BLaER1 treated with 17β-estradiol and CSF1 and Interleukin-3, amounts not matched to agents 10 nM and 100 nM (cell line): ENCODE data around the gene DLX5.

Experiments used
- H3K27ac ChIP-seq, 11 experiments: shearing (Covaris generic); formaldehyde crosslinking; 2 replicates each; pipeline ENCODE4 v1.8.1; 2022
- H3K27me3 ChIP-seq, 11 experiments: shearing (Covaris generic); formaldehyde crosslinking; 2 replicates each; pipeline ENCODE4 v1.8.1; 2022
- H3K36me3 ChIP-seq, 11 experiments: shearing (Covaris generic); formaldehyde crosslinking; 2 replicates each; pipeline ENCODE4 v1.8.1; 2022
- H3K4me1 ChIP-seq, 10 experiments: shearing (Covaris generic); formaldehyde crosslinking; 2 replicates each; pipeline ENCODE4 v1.8.1; 2022
- H3K4me2 ChIP-seq, 11 experiments: shearing (Covaris generic); formaldehyde crosslinking; 2 replicates each; pipeline ENCODE4 v1.8.1; 2022
- H3K4me3 ChIP-seq, 10 experiments: shearing (Covaris generic); formaldehyde crosslinking; 2 replicates each; pipeline ENCODE4 v1.8.1; 2022
- H3K9ac ChIP-seq, 11 experiments: shearing (Covaris generic); formaldehyde crosslinking; 2 replicates each; pipeline ENCODE4 v1.8.1; 2022
- H3K9me3 ChIP-seq, 11 experiments: shearing (Covaris generic); formaldehyde crosslinking; replicated peaks in 1 of 11; 2 replicates each; pipeline ENCODE4 v1.8.1; 2022
- H4K20me1 ChIP-seq, 11 experiments: shearing (Covaris generic); formaldehyde crosslinking; 2 replicates each; pipeline ENCODE4 v1.8.1; 2022
- Cebpa-rat ChIP-seq, 11 experiments: shearing (Covaris generic); IDR thresholded peaks; 2 replicates each; pipeline ENCODE4 v1.8.1; 2022

The DLX5 gene

GRCh38 chr7:97003262-97004246, 21.1 kb downstream of the DLX5 start:
- Histone ChIP-seq H3K36me3 (no peaks in the 10 kb centered on the region), H3K4me3 (no peak overlapping the region), H3K27me3 (peaks cover 62 to 83% (median 75%) of the 10 kb centered on the region in 11 experiments), H4K20me1 (no peaks in the 10 kb centered on the region; a peak in 1 of 22 replicates), H3K4me1 (no peaks in the 10 kb centered on the region), H3K9me3 (peaks cover 43 to 72% (median 56%) of the 10 kb centered on the region in 11 experiments), H3K4me2 (no peak overlapping the region), H3K27ac (no peak overlapping the region), H3K9ac (no peak overlapping the region)
- no peak for TF ChIP-seq Cebpa-rat (IDR thresholded peaks at IDR 0.05)

- no peak overlapping the region for H3K4me2 ChIP-seq
- H3K36me3 ChIP-seq, result no peaks in the 10 kb centered on the region
- no peaks in the 10 kb centered on the region for H3K4me1 ChIP-seq
- no peak for TF ChIP-seq Cebpa-rat (IDR thresholded peaks at IDR 0.05)
- H3K4me3 ChIP-seq, result no peak overlapping the region
- no peak overlapping the region for H3K9ac ChIP-seq
- peaks cover 47 to 74% (median 63%) of the 10 kb centered on the region in 11 experiments for H3K9me3 ChIP-seq
- peaks cover 62 to 83% (median 75%) of the 10 kb centered on the region in 11 experiments for H3K27me3 ChIP-seq
- no peak overlapping the region for H3K27ac ChIP-seq
- no peaks in the 10 kb centered on the region; a peak in 1 of 22 replicates for H4K20me1 ChIP-seq
Observed at GRCh38 chr7:97002555-97003261, 21.9 kb downstream of the DLX5 start.

- H3K36me3 ChIP-seq, result no peaks in the 10 kb centered on the region
- H3K4me1 ChIP-seq, result no peaks in the 10 kb centered on the region
- no peak overlapping the region for H3K4me3 ChIP-seq
- no peaks in the 10 kb centered on the region; a peak in 1 of 22 replicates for H4K20me1 ChIP-seq
- H3K27ac ChIP-seq, result no peak overlapping the region
- no peak overlapping the region for H3K4me2 ChIP-seq
- H3K9me3 ChIP-seq, result peaks cover 46 to 74% (median 61%) of the 10 kb centered on the region in 11 experiments
- no peak for TF ChIP-seq Cebpa-rat (IDR thresholded peaks at IDR 0.05)
- H3K9ac ChIP-seq, result no peak overlapping the region
- peaks cover 62 to 83% (median 75%) of the 10 kb centered on the region in 11 experiments for H3K27me3 ChIP-seq
Observed at GRCh38 chr7:97001656-97002554, 22.7 kb downstream of the DLX5 start.

- Histone ChIP-seq H4K20me1 (no peaks in the 10 kb centered on the region; a peak in 1 of 22 replicates), H3K4me3 (no peak overlapping the region), H3K9ac (no peak overlapping the region), H3K9me3 (peaks cover 41 to 72% (median 54%) of the 10 kb centered on the region in 11 experiments), H3K27me3 (peaks cover 63 to 83% (median 75%) of the 10 kb centered on the region in 11 experiments), H3K27ac (no peak overlapping the region), H3K4me2 (no peak overlapping the region), H3K36me3 (no peaks in the 10 kb centered on the region), H3K4me1 (no peaks in the 10 kb centered on the region)
- TF ChIP-seq Cebpa-rat (IDR thresholded peaks at IDR 0.05), result no peak
Observed at GRCh38 chr7:97001221-97001620, 23.4 kb downstream of the DLX5 start.

GRCh38 chr7:96998744-96999143, 25.9 kb downstream of the DLX5 start:
- Histone ChIP-seq H3K9me3 (peaks cover 21 to 47% (median 31%) of the 10 kb centered on the region in 11 experiments; a peak in 21 of 22 replicates), H4K20me1 (no peaks in the 10 kb centered on the region; a peak in 1 of 22 replicates), H3K27me3 (peaks cover 43 to 70% (median 58%) of the 10 kb centered on the region in 11 experiments), H3K36me3 (no peaks in the 10 kb centered on the region), H3K4me2 (no peak overlapping the region), H3K4me3 (no peak overlapping the region), H3K9ac (no peak overlapping the region), H3K4me1 (peaks cover 0 to 7% (median 2%) of the 10 kb centered on the region in 10 experiments; a peak in 6 of 20 replicates), H3K27ac (no peak overlapping the region)
- no peak for TF ChIP-seq Cebpa-rat (IDR thresholded peaks at IDR 0.05)

- H3K4me3 ChIP-seq, result no peak overlapping the region
- peaks cover 0 to 7% (median 2%) of the 10 kb centered on the region in 10 experiments; a peak in 6 of 20 replicates for H3K4me1 ChIP-seq
- H3K27me3 ChIP-seq, result peaks cover 42 to 66% (median 54%) of the 10 kb centered on the region in 11 experiments
- no peaks in the 10 kb centered on the region for H3K36me3 ChIP-seq
- H3K4me2 ChIP-seq, result no peak overlapping the region
- no peak overlapping the region for H3K9ac ChIP-seq
- no peak for TF ChIP-seq Cebpa-rat (IDR thresholded peaks at IDR 0.05)
- H3K27ac ChIP-seq, result no peak overlapping the region
- no peaks in the 10 kb centered on the region for H4K20me1 ChIP-seq
- peaks cover 17 to 43% (median 30%) of the 10 kb centered on the region in 11 experiments; a peak in 19 of 22 replicates for H3K9me3 ChIP-seq
Observed at GRCh38 chr7:96998333-96998732, 26.3 kb downstream of the DLX5 start.

- Histone ChIP-seq H3K27me3 (peaks cover 42 to 62% (median 53%) of the 10 kb centered on the region in 11 experiments), H3K27ac (no peak overlapping the region), H3K4me1 (peaks cover 0 to 7% (median 2%) of the 10 kb centered on the region in 10 experiments; a peak in 6 of 20 replicates), H3K9me3 (peaks cover 21 to 43% (median 29%) of the 10 kb centered on the region in 11 experiments; a peak in 20 of 22 replicates), H4K20me1 (no peaks in the 10 kb centered on the region), H3K4me3 (no peak overlapping the region), H3K9ac (no peak overlapping the region), H3K36me3 (no peaks in the 10 kb centered on the region), H3K4me2 (no peak overlapping the region)
- no peak for TF ChIP-seq Cebpa-rat (IDR thresholded peaks at IDR 0.05)
Observed at GRCh38 chr7:96997512-96998032, 27.1 kb downstream of the DLX5 start.

- H3K27ac ChIP-seq, result no peak overlapping the region
- peaks cover 0 to 7% (median 2%) of the 10 kb centered on the region in 10 experiments; a peak in 6 of 20 replicates for H3K4me1 ChIP-seq
- no peak overlapping the region for H3K9ac ChIP-seq
- no peaks in the 10 kb centered on the region for H3K36me3 ChIP-seq
- no peak overlapping the region for H3K4me3 ChIP-seq
- no peak for TF ChIP-seq Cebpa-rat (IDR thresholded peaks at IDR 0.05)
- no peak overlapping the region for H3K4me2 ChIP-seq
- peaks cover 42 to 62% (median 53%) of the 10 kb centered on the region in 11 experiments for H3K27me3 ChIP-seq
- peaks cover 24 to 43% (median 29%) of the 10 kb centered on the region in 11 experiments; a peak in 20 of 22 replicates for H3K9me3 ChIP-seq
- H4K20me1 ChIP-seq, result no peaks in the 10 kb centered on the region
Observed at GRCh38 chr7:96996958-96997511, 27.6 kb downstream of the DLX5 start.
